ACC112 (cell line): Measurements from ENCODE around the gene MYO5B.

Experiments
- H2AFZ ChIP-seq: fragments of 200-600 bp; sonication (generic); one replicate; pipeline ENCODE4 v1.6.0; 2017; ENCODE audit warnings: antibody characterized with exemption, low read length; ENCODE audit not compliant: unreplicated experiment
- H3K27ac ChIP-seq: fragments of 200-600 bp; sonication (generic); 2 replicates; pipeline ENCODE4 v1.5.1; 2014; ENCODE audit warnings: low read depth, mild to moderate bottlenecking, antibody characterized with exemption, low read length, moderate library complexity
- H3K27me3 ChIP-seq: fragments of 200-600 bp; sonication (generic); 2 replicates; pipeline ENCODE4 v1.6.1; 2014; ENCODE audit warnings: mild to moderate bottlenecking, antibody characterized with exemption, low read length, moderate library complexity, mixed read lengths; ENCODE audit not compliant: insufficient read depth
- H3K36me3 ChIP-seq: fragments of 200-600 bp; sonication (generic); 2 replicates; pipeline ENCODE4 v1.6.1; 2016; ENCODE audit warnings: mild to moderate bottlenecking, antibody characterized with exemption, low read length, moderate library complexity, mixed read lengths; ENCODE audit not compliant: insufficient read depth
- H3K4me1 ChIP-seq: fragments of 200-600 bp; sonication (generic); one replicate; pipeline ENCODE4 v1.6.1; 2016; ENCODE audit warnings: low read length, mixed read lengths; ENCODE audit not compliant: insufficient read depth, unreplicated experiment, control insufficient read depth
- H3K4me3 ChIP-seq: fragments of 200-600 bp; sonication (generic); 2 replicates; pipeline ENCODE4 v1.5.1; 2014; ENCODE audit warnings: mild to moderate bottlenecking, low read depth, low read length
- H3K79me2 ChIP-seq: fragments of 200-600 bp; sonication (generic); one replicate; pipeline ENCODE4 v1.6.0; 2016; ENCODE audit warnings: low read length; ENCODE audit not compliant: control insufficient read depth, unreplicated experiment, insufficient read depth

MYO5B gene

GRCh38 chr18:50090370-50091312 is 104.3 kb downstream of the MYO5B start:
- Histone ChIP-seq H3K4me1 (no peaks in the 10 kb centered on the region), H2AFZ (no peak overlapping the region), H3K27me3 (peaks cover 3% of the 10 kb centered on the region; the same call in 1 of the 2 replicates), H3K36me3 (no peaks in the 10 kb centered on the region), H3K79me2 (no peaks in the 10 kb centered on the region), H3K4me3 (no peak overlapping the region), H3K27ac (no peak overlapping the region)

GRCh38 chr18:50089702-50090101 is 105.2 kb downstream of the MYO5B start:
- Histone ChIP-seq H3K4me3 (no peak overlapping the region), H3K27ac (no peak overlapping the region), H3K4me1 (no peaks in the 10 kb centered on the region), H3K36me3 (no peaks in the 10 kb centered on the region), H3K79me2 (no peaks in the 10 kb centered on the region), H2AFZ (no peak overlapping the region), H3K27me3 (peaks cover 3% of the 10 kb centered on the region; the same call in 1 of the 2 replicates)

- H3K79me2 ChIP-seq, result no peaks in the 10 kb centered on the region
- peaks cover 2% of the 10 kb centered on the region; the same call in 1 of the 2 replicates for H3K27me3 ChIP-seq
These were observed 111.2 kb downstream of the MYO5B start for GRCh38 chr18:50083708-50084107.

GRCh38 chr18:50080932-50081560 is 113.9 kb downstream of the MYO5B start:
- H3K36me3 ChIP-seq, result no peaks in the 10 kb centered on the region
- no peak overlapping the region for H3K4me3 ChIP-seq
- no peaks in the 10 kb centered on the region for H3K79me2 ChIP-seq
- no peaks in the 10 kb centered on the region for H3K4me1 ChIP-seq
- H3K27me3 ChIP-seq, result no peaks in the 10 kb centered on the region
- no peak overlapping the region for H2AFZ ChIP-seq
- H3K27ac ChIP-seq, result no peak overlapping the region

More at GRCh38 chr18:50083708-50084107, 111.2 kb downstream of the MYO5B start:
- Histone ChIP-seq H3K4me1 (no peaks in the 10 kb centered on the region), H3K36me3 (no peaks in the 10 kb centered on the region), H2AFZ (no peak overlapping the region), H3K4me3 (no peak overlapping the region), H3K27ac (no peak overlapping the region)

- Histone ChIP-seq H3K27me3 (no peaks in the 10 kb centered on the region), H3K4me3 (no peak overlapping the region), H3K79me2 (no peaks in the 10 kb centered on the region), H3K27ac (no peak overlapping the region), H2AFZ (no peak overlapping the region), H3K36me3 (no peaks in the 10 kb centered on the region), H3K4me1 (no peaks in the 10 kb centered on the region)
These were observed 114.6 kb downstream of the MYO5B start for GRCh38 chr18:50080316-50080715.

GRCh38 chr18:50079571-50080295 is 115.2 kb downstream of the MYO5B start:
- no peaks in the 10 kb centered on the region for H3K4me1 ChIP-seq

GRCh38 chr18:50076277-50076676 is 118.7 kb downstream of the MYO5B start:
- Histone ChIP-seq H3K27me3 (no peaks in the 10 kb centered on the region), H3K36me3 (no peaks in the 10 kb centered on the region), H3K79me2 (no peaks in the 10 kb centered on the region), H2AFZ (no peak overlapping the region), H3K4me3 (no peak overlapping the region), H3K27ac (no peak overlapping the region), H3K4me1 (no peaks in the 10 kb centered on the region)

More at GRCh38 chr18:50079571-50080295, 115.2 kb downstream of the MYO5B start:
- Histone ChIP-seq H3K79me2 (no peaks in the 10 kb centered on the region), H2AFZ (no peak overlapping the region), H3K4me3 (no peak overlapping the region), H3K36me3 (no peaks in the 10 kb centered on the region), H3K27ac (no peak overlapping the region), H3K27me3 (no peaks in the 10 kb centered on the region)

GRCh38 chr18:50075772-50076171 is 119.2 kb downstream of the MYO5B start:
- Histone ChIP-seq H3K27ac (no peak overlapping the region), H2AFZ (no peak overlapping the region), H3K4me3 (no peak overlapping the region), H3K79me2 (no peaks in the 10 kb centered on the region), H3K27me3 (no peaks in the 10 kb centered on the region), H3K4me1 (no peaks in the 10 kb centered on the region), H3K36me3 (no peaks in the 10 kb centered on the region)

GRCh38 chr18:50074404-50074803 is 120.5 kb downstream of the MYO5B start:
- Histone ChIP-seq H3K4me3 (no peak overlapping the region), H3K79me2 (no peaks in the 10 kb centered on the region), H3K36me3 (no peaks in the 10 kb centered on the region), H3K4me1 (no peaks in the 10 kb centered on the region), H3K27me3 (no peaks in the 10 kb centered on the region), H2AFZ (no peak overlapping the region), H3K27ac (no peak overlapping the region)

GRCh38 chr18:50073319-50073718 is 121.6 kb downstream of the MYO5B start:
- Histone ChIP-seq H3K79me2 (no peaks in the 10 kb centered on the region), H3K4me1 (no peaks in the 10 kb centered on the region), H3K27me3 (no peaks in the 10 kb centered on the region), H3K27ac (no peak overlapping the region), H2AFZ (no peak overlapping the region), H3K36me3 (no peaks in the 10 kb centered on the region), H3K4me3 (no peak overlapping the region)
